Measurements from ENCODE around the gene THAP3.

The THAP3 gene

DNA sequence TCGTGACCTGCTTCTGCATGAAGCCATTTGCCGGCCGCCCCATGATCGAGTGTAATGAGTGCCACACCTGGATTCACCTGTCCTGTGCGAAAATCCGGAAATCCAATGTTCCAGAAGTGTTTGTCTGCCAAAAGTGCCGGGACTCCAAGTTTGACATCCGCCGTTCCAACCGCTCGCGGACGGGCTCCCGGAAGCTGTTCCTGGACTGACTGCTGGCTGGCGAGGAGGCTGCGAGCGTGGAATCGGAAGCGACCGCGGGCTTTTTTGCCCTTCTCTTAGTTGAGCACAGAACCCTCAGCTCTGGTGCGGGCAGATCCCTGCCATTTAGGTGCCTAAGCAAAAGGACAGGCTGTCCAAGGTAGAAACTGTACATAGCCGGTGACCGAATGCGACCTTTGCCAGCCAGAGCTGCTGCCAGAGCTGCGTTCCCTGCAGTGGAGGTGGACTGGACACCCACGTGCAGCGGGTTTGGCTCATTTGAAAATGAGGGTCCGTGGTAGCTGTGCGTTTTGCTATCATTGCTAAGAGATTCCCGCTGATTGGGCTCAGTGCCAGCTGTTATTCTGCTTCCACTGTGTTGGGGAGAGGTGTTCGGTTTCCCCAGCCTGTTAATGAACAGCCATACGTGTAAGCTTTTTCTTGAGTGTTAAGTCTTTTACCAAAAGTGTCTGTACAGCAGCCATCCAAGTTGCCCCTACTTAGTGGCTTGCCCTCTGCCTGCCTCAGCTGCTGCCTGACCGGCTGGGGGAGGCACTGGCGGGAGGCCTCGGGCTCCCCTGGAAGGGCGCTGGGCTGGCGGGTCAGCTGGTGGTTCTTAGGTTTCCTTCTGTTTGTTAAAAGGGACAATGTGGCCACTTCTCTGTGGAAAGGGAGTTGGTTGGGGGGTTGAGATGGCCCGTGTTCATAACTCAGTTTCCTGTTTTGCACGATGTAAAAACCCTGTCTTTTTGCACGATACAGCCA, 3.0 kb upstream of the THAP3 start:
- H3K4me1 ChIP-seq (ENCODE audit: control extremely low read depth in 1 of 4, control insufficient read depth in 4 of 4, insufficient read depth in 4 of 4, low read length in 3 of 4), result peaks cover 0 to 14% (median 12%) of the 10 kb centered on the region in 4 experiments
- ChIA-PET POLR2A (no interaction called here), CTCF (interaction anchor here (1.0 to 1.8 kb wide), 4 partner anchors 11 to 25 kb away, joined by 3 to 4 read pairs (median 3); no protein-coding TSS in a partner anchor)
- H3K4me3 ChIP-seq (ENCODE audit: control insufficient read depth in 1 of 7, extremely low read depth in 1 of 7, insufficient read depth in 4 of 7, low read depth in 2 of 7, low read length in 6 of 7), result no peak overlapping the region
- no peaks in the 10 kb centered on the region for H3K27me3 ChIP-seq (replicated peaks in 2 of 5; ENCODE audit: control insufficient read depth in 4 of 5, insufficient read depth in 5 of 5, low read length in 4 of 5)
- no peak overlapping the region for H3K27ac ChIP-seq (ENCODE audit: insufficient read depth in 1 of 2, low read depth in 1 of 2, low read length in 2 of 2, poor library complexity in 1 of 2, severe bottlenecking in 2 of 2)
- no peaks in the 10 kb centered on the region for H3K9me3 ChIP-seq (ENCODE audit: control extremely low read depth in 1 of 5, control insufficient read depth in 4 of 5, insufficient read depth in 2 of 5, low read depth in 1 of 5, low read length in 4 of 5)
- no peak for DNase-seq
- 91% methylated on average over 38 of the region's 41 CpGs for WGBS (ENCODE audit: insufficient coverage)
- peaks cover 2 to 45% (median 21%) of the 10 kb centered on the region in 4 experiments for H3K36me3 ChIP-seq (ENCODE audit: control insufficient read depth in 4 of 4, insufficient read depth in 4 of 4, low read length in 3 of 4)

GRCh38 chr1:6622396-6623152, 2.1 kb upstream of the THAP3 start:
- H3K9me3 ChIP-seq (ENCODE audit: control extremely low read depth in 1 of 5, control insufficient read depth in 4 of 5, insufficient read depth in 2 of 5, low read depth in 1 of 5, low read length in 4 of 5), result no peaks in the 10 kb centered on the region
- H3K4me3 ChIP-seq (ENCODE audit: control insufficient read depth in 1 of 7, extremely low read depth in 1 of 7, insufficient read depth in 4 of 7, low read depth in 2 of 7, low read length in 6 of 7), result no peak overlapping the region
- no peak overlapping the region for H3K27ac ChIP-seq (ENCODE audit: insufficient read depth in 1 of 2, low read depth in 1 of 2, low read length in 2 of 2, poor library complexity in 1 of 2, severe bottlenecking in 2 of 2)
- peaks cover 2 to 49% (median 24%) of the 10 kb centered on the region in 4 experiments for H3K36me3 ChIP-seq (ENCODE audit: control insufficient read depth in 4 of 4, insufficient read depth in 4 of 4, low read length in 3 of 4)
- no peak for DNase-seq
- no peaks in the 10 kb centered on the region for H3K27me3 ChIP-seq (replicated peaks in 2 of 5; ENCODE audit: control insufficient read depth in 4 of 5, insufficient read depth in 5 of 5, low read length in 4 of 5)
- ChIA-PET CTCF (interaction anchor here (1.0 to 1.8 kb wide), 4 partner anchors 11 to 24 kb away, joined by 3 to 4 read pairs (median 3); no protein-coding TSS in a partner anchor), POLR2A (no interaction called here)
- H3K4me1 ChIP-seq (ENCODE audit: control extremely low read depth in 1 of 4, control insufficient read depth in 4 of 4, insufficient read depth in 4 of 4, low read length in 3 of 4), result peaks cover 0 to 14% (median 12%) of the 10 kb centered on the region in 4 experiments
- WGBS (ENCODE audit: insufficient coverage), result 96% methylated on average over 7 of the region's 10 CpGs

- no peak for DNase-seq
- Histone ChIP-seq H3K9me3 (ENCODE audit: control extremely low read depth in 1 of 5, control insufficient read depth in 4 of 5, insufficient read depth in 2 of 5, low read depth in 1 of 5, low read length in 4 of 5) (no peaks in the 10 kb centered on the region), H3K27ac (ENCODE audit: insufficient read depth in 1 of 2, low read depth in 1 of 2, low read length in 2 of 2, poor library complexity in 1 of 2, severe bottlenecking in 2 of 2) (no peak overlapping the region), H3K4me3 (ENCODE audit: control insufficient read depth in 1 of 7, extremely low read depth in 1 of 7, insufficient read depth in 4 of 7, low read depth in 2 of 7, low read length in 6 of 7) (no peak overlapping the region), H3K36me3 (ENCODE audit: control insufficient read depth in 4 of 4, insufficient read depth in 4 of 4, low read length in 3 of 4) (peaks cover 2 to 54% (median 30%) of the 10 kb centered on the region in 4 experiments), H3K4me1 (ENCODE audit: control extremely low read depth in 1 of 4, control insufficient read depth in 4 of 4, insufficient read depth in 4 of 4, low read length in 3 of 4) (peaks cover 0 to 14% (median 12%) of the 10 kb centered on the region in 4 experiments), H3K27me3 (replicated peaks in 2 of 5; ENCODE audit: control insufficient read depth in 4 of 5, insufficient read depth in 5 of 5, low read length in 4 of 5) (no peaks in the 10 kb centered on the region)
- 94% methylated on average over 12 of the region's 14 CpGs for WGBS (ENCODE audit: insufficient coverage)
- ChIA-PET CTCF (interaction anchor here (1.2 to 1.5 kb wide), 4 partner anchors 11 to 69 kb away, joined by 3 to 5 read pairs (median 4); partner anchors contain the start of genes KLHL21 and NOL9), POLR2A (no interaction called here)
Measured at GRCh38 chr1:6623269-6623965, 1.3 kb upstream of the THAP3 start.

GRCh38 chr1:6625584-6626149, 999 bp downstream of the THAP3 start:
- POLR2A ChIA-PET, result interaction anchor here (0.7 kb wide), 1 partner anchor 46 kb away, joined by 3 read pairs; the partner anchor contains the start of gene ZBTB48
- WGBS (ENCODE audit: insufficient coverage), result 3% methylated on average over 22 of the region's 32 CpGs
- Histone ChIP-seq H3K9me3 (ENCODE audit: control extremely low read depth in 1 of 5, control insufficient read depth in 4 of 5, insufficient read depth in 2 of 5, low read depth in 1 of 5, low read length in 4 of 5) (no peaks in the 10 kb centered on the region), H3K27me3 (replicated peaks in 2 of 5; ENCODE audit: control insufficient read depth in 4 of 5, insufficient read depth in 5 of 5, low read length in 4 of 5) (no peaks in the 10 kb centered on the region), H3K4me3 (ENCODE audit: control insufficient read depth in 1 of 7, extremely low read depth in 1 of 7, insufficient read depth in 4 of 7, low read depth in 2 of 7, low read length in 6 of 7) (peak overlapping the region; percentile 42 to 90 (median 81)), H3K27ac (ENCODE audit: insufficient read depth in 1 of 2, low read depth in 1 of 2, low read length in 2 of 2, poor library complexity in 1 of 2, severe bottlenecking in 2 of 2) (peak overlapping the region in 1 of 2 experiments; percentile 71), H3K36me3 (ENCODE audit: control insufficient read depth in 4 of 4, insufficient read depth in 4 of 4, low read length in 3 of 4) (peaks cover 2 to 58% (median 36%) of the 10 kb centered on the region in 4 experiments), H3K4me1 (ENCODE audit: control extremely low read depth in 1 of 4, control insufficient read depth in 4 of 4, insufficient read depth in 4 of 4, low read length in 3 of 4) (peaks cover 0 to 14% (median 12%) of the 10 kb centered on the region in 4 experiments)
- CTCF ChIA-PET, result interaction anchor here (0.8 to 1.3 kb wide), 3 partner anchors 13 to 24 kb away, joined by 3 to 4 read pairs (median 3); no protein-coding TSS in a partner anchor
- DNase-seq, result peak in 2 of 3 donors; percentile 49 to 60

- CTCF ChIA-PET, result interaction anchor here (0.8 to 1.3 kb wide), 3 partner anchors 11 to 25 kb away, joined by 3 to 4 read pairs (median 3); no protein-coding TSS in a partner anchor
- peaks cover 2 to 49% (median 31%) of the 10 kb centered on the region in 4 experiments for H3K36me3 ChIP-seq (ENCODE audit: control insufficient read depth in 4 of 4, insufficient read depth in 4 of 4, low read length in 3 of 4)
- H3K9me3 ChIP-seq (ENCODE audit: control extremely low read depth in 1 of 5, control insufficient read depth in 4 of 5, insufficient read depth in 2 of 5, low read depth in 1 of 5, low read length in 4 of 5), result no peaks in the 10 kb centered on the region
- no peak overlapping the region for H3K27ac ChIP-seq (ENCODE audit: insufficient read depth in 1 of 2, low read depth in 1 of 2, low read length in 2 of 2, poor library complexity in 1 of 2, severe bottlenecking in 2 of 2)
- H3K27me3 ChIP-seq (replicated peaks in 2 of 5; ENCODE audit: control insufficient read depth in 4 of 5, insufficient read depth in 5 of 5, low read length in 4 of 5), result no peaks in the 10 kb centered on the region
- H3K4me3 ChIP-seq (ENCODE audit: control insufficient read depth in 1 of 7, extremely low read depth in 1 of 7, insufficient read depth in 4 of 7, low read depth in 2 of 7, low read length in 6 of 7), result no peak overlapping the region
- H3K4me1 ChIP-seq (ENCODE audit: control extremely low read depth in 1 of 4, control insufficient read depth in 4 of 4, insufficient read depth in 4 of 4, low read length in 3 of 4), result peaks cover 0 to 14% (median 12%) of the 10 kb centered on the region in 4 experiments
- over 99% methylated on average over 8 of the region's 9 CpGs for WGBS (ENCODE audit: insufficient coverage)
- no peak for DNase-seq
- POLR2A ChIA-PET, result no interaction called here
Measured at GRCh38 chr1:6627031-6627430, 2.4 kb downstream of the THAP3 start.

DNA sequence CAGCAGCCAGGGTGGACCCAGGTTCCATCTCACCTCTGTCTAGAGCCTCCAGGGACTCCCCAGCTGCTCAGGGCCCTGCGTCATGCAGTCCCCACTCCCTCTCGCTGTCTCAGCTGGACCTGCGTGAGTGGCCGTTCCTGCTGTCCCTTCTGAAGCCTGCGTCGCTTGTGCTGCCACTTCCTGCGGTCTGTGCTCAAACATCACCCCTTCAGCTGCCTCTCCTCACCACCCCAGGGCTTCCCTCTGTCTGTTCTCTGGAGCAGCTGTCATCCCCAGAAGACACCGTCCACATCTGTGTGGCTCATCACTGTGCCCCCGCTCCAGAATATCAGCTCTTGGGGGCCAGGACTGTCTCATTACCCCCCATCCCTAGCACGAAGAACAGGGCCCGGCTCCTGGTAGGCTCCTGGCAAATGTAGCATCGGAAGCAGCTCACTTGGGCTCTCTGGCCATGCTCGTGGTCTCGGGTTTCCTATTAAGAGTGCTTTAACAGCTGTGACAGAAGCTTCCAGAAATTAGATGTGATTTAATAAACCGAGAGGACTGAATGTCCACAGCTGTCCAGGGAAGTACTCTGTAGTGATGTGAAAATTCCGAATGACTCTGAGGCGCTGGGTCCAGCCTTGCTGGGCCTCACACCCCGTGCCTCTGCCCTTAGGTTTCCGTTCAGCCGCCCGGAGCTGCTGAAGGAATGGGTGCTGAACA, 3.3 kb downstream of the THAP3 start:
- no peak for DNase-seq
- H3K4me1 ChIP-seq (ENCODE audit: control extremely low read depth in 1 of 4, control insufficient read depth in 4 of 4, insufficient read depth in 4 of 4, low read length in 3 of 4), result peaks cover 0 to 14% (median 12%) of the 10 kb centered on the region in 4 experiments
- ChIA-PET POLR2A (no interaction called here), CTCF (interaction anchor here (0.8 to 1.5 kb wide), 6 partner anchors 9 to 127 kb away, joined by 3 to 9 read pairs (median 3); partner anchors contain the start of gene ZBTB48)
- H3K4me3 ChIP-seq (ENCODE audit: control insufficient read depth in 1 of 7, extremely low read depth in 1 of 7, insufficient read depth in 4 of 7, low read depth in 2 of 7, low read length in 6 of 7), result no peak overlapping the region
- no peaks in the 10 kb centered on the region for H3K27me3 ChIP-seq (replicated peaks in 2 of 5; ENCODE audit: control insufficient read depth in 4 of 5, insufficient read depth in 5 of 5, low read length in 4 of 5)
- no peaks in the 10 kb centered on the region for H3K9me3 ChIP-seq (ENCODE audit: control extremely low read depth in 1 of 5, control insufficient read depth in 4 of 5, insufficient read depth in 2 of 5, low read depth in 1 of 5, low read length in 4 of 5)
- peaks cover 2 to 50% (median 33%) of the 10 kb centered on the region in 4 experiments for H3K36me3 ChIP-seq (ENCODE audit: control insufficient read depth in 4 of 4, insufficient read depth in 4 of 4, low read length in 3 of 4)
- WGBS (ENCODE audit: insufficient coverage), result 96% methylated on average over 21 of the region's 21 CpGs
- H3K27ac ChIP-seq (ENCODE audit: insufficient read depth in 1 of 2, low read depth in 1 of 2, low read length in 2 of 2, poor library complexity in 1 of 2, severe bottlenecking in 2 of 2), result no peak overlapping the region

Data from common myeloid progenitor, CD34-positive (primary cell).